ENCODE data around the gene NSUN3.
"Not testable (repeated sequence)": the region's sequence is repeated elsewhere in the genome, so short reads cannot be mapped to it uniquely, and the experiment has no call there.

NSUN3 gene

GRCh38 chr3:94066506-94067500 lies 3.9 kb downstream of the NSUN3 start:
- in situ Hi-C loops (cut with MboI; ENCODE audit: low sequenced_read_pairs, unreplicated experiment) = no loop called here
- TF ChIP-seq CTCF (IDR thresholded peaks at IDR 0.05; ENCODE audit: borderline replicate concordance, control extremely low read depth, extremely low read depth, insufficient read depth, missing control alignments) = no peak
- DNase-seq (ENCODE audit: low spot score) = no peak

GRCh38 chr3:94069194-94069813 lies 6.4 kb downstream of the NSUN3 start:
- DNase-seq (ENCODE audit: low spot score) = no peak
- in situ Hi-C loops (cut with MboI; ENCODE audit: low sequenced_read_pairs, unreplicated experiment) = no loop called here
- TF ChIP-seq CTCF (IDR thresholded peaks at IDR 0.05; ENCODE audit: borderline replicate concordance, control extremely low read depth, extremely low read depth, insufficient read depth, missing control alignments) = no peak

GRCh38 chr3:94070341-94070911 lies 7.6 kb downstream of the NSUN3 start:
- no peak for TF ChIP-seq CTCF (IDR thresholded peaks at IDR 0.05; ENCODE audit: borderline replicate concordance, control extremely low read depth, extremely low read depth, insufficient read depth, missing control alignments)
- in situ Hi-C loops (cut with MboI; ENCODE audit: low sequenced_read_pairs, unreplicated experiment) = no loop called here
- DNase-seq (ENCODE audit: low spot score) = peak; percentile 17

- in situ Hi-C loops (cut with MboI; ENCODE audit: low sequenced_read_pairs, unreplicated experiment) = no loop called here
- TF ChIP-seq CTCF (IDR thresholded peaks at IDR 0.05; ENCODE audit: borderline replicate concordance, control extremely low read depth, extremely low read depth, insufficient read depth, missing control alignments) = no peak
- DNase-seq (ENCODE audit: low spot score) = peak; percentile 6
Observed at GRCh38 chr3:94071713-94072284, 8.9 kb downstream of the NSUN3 start.

GRCh38 chr3:94076055-94076454 lies 13.2 kb downstream of the NSUN3 start:
- no peak for DNase-seq (ENCODE audit: low spot score)
- no peak for TF ChIP-seq CTCF (IDR thresholded peaks at IDR 0.05; ENCODE audit: borderline replicate concordance, control extremely low read depth, extremely low read depth, insufficient read depth, missing control alignments)
- in situ Hi-C loops (cut with MboI; ENCODE audit: low sequenced_read_pairs, unreplicated experiment) = no loop called here

- DNase-seq (ENCODE audit: low spot score); in situ Hi-C loops (cut with MboI; ENCODE audit: low sequenced_read_pairs, unreplicated experiment): not testable (repeated sequence)
Observed at GRCh38 chr3:94080552-94080951, 17.7 kb downstream of the NSUN3 start.
